ENCODE measurements around the gene CCR5.
"Not testable (repeated sequence)": the region's sequence is repeated elsewhere in the genome, so short reads cannot be mapped to it uniquely, and the experiment has no call there.

The CCR5 gene

DNA sequence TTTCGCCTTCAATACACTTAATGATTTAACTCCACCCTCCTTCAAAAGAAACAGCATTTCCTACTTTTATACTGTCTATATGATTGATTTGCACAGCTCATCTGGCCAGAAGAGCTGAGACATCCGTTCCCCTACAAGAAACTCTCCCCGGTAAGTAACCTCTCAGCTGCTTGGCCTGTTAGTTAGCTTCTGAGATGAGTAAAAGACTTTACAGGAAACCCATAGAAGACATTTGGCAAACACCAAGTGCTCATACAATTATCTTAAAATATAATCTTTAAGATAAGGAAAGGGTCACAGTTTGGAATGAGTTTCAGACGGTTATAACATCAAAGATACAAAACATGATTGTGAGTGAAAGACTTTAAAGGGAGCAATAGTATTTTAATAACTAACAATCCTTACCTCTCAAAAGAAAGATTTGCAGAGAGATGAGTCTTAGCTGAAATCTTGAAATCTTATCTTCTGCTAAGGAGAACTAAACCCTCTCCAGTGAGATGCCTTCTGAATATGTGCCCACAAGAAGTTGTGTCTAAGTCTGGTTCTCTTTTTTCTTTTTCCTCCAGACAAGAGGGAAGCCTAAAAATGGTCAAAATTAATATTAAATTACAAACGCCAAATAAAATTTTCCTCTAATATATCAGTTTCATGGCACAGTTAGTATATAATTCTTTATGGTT, at the start of gene CCR5:
Gene CCR5 (plus strand): TSS at position 108 of the 680 bp plus-strand sequence. CDS start 1,957 bp downstream, outside the sequence.
- no peak for DNase-seq (ENCODE audit: low read depth in 2 of 2, low spot score in 1 of 2)

DNA sequence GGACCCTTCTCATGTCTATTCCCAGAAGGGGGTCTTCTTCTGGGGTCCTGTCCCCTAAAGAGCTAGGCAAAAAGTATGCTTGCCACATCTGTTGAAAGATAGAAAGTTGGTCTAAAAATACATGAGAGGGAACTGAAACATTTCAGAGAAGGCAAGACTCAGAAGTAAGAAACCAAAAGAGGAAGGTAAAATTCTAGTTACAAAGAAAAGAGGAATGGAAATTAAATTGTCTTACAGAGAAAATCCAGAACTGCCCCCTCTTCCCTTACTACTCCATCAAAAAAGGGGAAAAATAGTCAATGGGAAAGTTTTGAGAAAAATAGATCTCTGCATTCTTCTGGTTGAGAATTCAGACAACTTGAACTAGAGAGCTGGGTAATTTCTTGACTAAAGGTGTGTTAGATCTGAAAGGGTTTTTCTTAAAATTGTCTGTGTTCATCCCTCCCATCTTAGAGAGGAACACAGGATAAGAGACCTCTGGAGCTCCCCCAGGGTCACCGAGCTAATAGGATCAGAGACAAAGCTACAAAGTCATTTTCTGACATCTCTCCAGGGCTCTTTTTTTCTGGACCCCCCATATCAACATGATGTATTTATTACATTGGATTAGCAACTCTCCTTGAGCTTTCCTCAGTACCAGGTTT, 49.2 kb upstream of the CCR5 start:
- DNase-seq (ENCODE audit: low read depth in 2 of 2, low spot score in 1 of 2): no peak

DNA sequence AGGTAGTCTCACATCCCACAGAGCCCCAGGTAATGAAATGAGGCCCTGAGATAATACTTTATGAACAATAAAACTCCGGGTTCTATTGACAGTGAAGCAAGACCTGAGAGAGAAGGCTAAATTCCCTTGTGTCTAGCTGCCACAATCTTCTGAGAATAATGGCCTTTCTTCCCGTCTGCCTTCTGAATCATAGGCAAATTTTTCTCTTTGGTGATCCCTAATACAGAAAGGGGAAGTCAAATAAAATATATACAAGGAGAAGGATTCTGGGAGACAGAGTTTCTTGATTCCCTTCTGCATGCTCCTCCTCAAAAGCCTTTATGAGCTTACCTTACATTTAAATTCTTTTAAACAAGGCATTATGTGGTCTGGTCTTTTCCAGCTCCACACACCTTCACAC, 46.7 kb upstream of the CCR5 start:
- DNase-seq (ENCODE audit: low read depth in 2 of 2, low spot score in 1 of 2): no peak

DNA sequence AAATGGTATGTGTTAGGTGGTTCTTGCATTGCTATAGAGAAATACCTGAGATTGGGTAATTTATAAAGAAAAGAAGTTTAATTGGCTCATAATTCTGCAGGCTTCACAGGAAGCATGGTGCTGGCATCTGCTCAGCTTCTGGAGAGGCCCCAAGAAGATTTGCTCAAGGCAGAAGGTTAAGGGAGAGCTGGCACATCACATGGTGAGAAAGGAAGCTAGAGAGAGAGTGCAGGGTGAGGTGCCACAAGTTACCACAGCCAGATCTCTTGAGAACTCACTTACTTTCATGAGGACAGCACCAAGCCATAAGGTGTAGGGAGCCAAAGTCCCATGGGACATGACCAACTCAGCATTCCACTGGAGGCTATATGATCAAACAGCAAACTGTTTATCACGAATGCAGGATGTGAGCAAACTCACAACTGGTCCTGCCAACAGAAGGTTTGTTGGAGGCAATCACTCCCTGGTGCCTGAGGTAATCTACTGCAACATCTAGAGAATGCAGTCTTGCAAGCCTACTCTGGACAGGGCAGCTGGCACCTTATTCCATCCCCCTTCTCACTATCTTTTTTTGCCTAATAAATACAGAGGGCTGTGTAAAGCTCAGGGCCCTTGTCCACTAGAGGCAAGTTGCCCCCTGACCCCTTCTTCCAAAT, 45.0 kb upstream of the CCR5 start:
- DNase-seq (ENCODE audit: low read depth in 2 of 2, low spot score in 1 of 2): no peak

DNA sequence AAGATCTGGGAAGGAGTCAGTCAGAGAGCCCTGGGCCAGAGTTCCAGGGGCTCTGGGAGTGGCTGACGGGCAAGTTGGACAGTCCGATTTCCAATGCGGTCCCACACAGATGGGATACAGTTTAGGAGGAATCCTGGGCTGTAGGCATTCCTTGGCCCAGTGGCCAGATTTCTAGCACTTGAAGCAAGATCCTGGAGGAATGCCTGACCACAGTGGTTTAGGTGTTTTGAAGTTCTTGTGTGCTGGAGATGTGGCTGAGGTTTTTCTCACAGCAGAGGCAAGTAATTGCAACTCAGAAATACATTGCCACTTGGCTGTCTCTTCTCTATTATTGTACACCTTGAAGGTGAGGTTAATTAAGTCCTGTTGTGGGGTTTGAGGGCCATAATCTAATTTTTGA, 40.1 kb upstream of the CCR5 start:
- DNase-seq (ENCODE audit: low read depth in 2 of 2, low spot score in 1 of 2): not testable (repeated sequence)

DNA sequence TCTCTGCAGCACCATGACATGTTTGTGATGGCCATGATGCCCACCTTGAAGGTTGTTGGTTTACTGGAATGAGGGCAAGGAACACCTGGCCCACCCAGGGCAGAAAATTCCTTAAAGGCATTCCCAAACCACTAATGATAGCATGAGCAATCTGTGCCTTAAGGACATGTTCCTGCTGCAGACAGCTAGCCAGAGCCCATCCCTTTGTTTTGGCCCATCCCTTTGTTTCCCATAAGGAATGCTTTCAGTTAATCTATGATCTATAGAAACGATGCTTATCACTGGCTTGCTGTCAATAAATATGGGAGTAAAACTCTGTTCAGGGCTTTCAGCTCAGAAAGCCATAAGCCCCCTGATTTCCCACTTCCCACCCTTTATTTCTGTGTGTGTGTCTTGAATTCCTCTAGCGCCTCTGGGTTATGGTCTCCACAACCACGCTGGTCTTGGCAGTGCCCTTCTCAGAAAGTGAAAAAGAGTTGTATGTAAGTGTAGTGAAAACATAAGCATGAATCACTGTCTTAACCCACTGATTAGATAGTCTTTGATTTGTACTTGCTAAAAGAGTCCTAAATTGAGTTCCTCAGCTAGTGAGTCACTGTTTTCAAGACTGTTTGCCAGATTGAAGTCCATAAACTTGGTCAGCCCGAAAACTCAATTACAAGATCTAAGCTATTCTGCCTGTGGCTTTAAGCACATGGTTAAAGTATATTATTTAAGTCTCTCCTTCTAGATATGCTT, 35.8 kb upstream of the CCR5 start:
- DNase-seq (ENCODE audit: low read depth in 2 of 2, low spot score in 1 of 2): no peak

DNA sequence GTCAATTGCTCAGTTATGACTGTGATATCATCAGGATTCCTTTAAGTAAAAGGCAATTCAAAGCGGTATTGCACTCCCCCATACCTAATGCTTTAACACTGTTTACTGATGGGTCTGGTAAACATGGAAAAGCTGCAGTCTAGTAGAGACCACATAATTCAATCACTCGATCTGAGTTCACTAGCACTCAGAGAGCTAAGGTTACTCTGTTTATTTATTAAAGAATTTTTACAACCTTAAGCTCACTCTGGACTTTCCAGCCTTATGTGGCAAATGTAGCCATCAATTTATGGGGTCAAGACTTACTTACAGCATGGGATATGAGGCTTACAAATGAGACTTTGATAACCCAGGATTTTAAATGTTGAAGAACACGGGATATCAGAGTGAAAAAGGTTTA, 35.2 kb upstream of the CCR5 start:
- DNase-seq (ENCODE audit: low read depth in 2 of 2, low spot score in 1 of 2): no peak

DNA sequence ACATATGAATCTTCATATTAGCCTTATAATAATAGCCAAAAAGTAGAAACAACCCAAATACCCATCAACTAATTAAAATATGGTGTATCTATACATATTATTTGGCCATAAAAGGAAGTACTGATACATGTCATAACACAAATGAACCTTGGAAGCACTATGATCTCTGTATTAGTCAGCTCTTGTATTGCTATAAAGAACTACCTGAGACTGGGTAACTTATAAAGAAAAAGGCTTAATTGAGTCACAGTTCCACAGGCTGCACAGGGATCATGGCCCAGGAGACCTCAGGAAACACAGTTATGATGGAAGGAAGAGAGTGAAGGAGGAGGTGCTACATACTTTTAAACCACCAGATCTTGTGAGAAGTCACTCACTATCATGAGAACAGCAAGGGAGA, 32.8 kb upstream of the CCR5 start:
- DNase-seq (ENCODE audit: low read depth in 2 of 2, low spot score in 1 of 2): no peak

DNA sequence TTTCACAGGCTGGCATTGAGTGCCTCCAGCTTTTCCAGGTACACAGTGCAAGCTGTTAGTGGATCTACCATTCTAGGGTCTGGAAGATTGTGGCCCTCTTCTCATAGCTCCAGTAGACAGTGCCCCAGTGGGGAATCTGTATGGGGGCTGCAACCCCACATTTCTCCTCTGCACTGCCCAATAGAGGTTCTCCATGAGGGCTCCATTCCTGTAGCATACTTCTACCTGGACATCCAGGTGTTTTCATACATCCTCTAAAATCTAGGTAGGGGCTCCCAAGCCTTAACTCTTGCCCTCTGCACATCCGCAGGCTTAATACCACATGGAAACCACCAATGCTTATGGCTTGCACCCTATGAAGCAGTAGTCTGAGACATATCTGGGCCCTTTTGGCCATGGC, 31.9 kb upstream of the CCR5 start:
- no peak for DNase-seq (ENCODE audit: low read depth in 2 of 2, low spot score in 1 of 2)

DNA sequence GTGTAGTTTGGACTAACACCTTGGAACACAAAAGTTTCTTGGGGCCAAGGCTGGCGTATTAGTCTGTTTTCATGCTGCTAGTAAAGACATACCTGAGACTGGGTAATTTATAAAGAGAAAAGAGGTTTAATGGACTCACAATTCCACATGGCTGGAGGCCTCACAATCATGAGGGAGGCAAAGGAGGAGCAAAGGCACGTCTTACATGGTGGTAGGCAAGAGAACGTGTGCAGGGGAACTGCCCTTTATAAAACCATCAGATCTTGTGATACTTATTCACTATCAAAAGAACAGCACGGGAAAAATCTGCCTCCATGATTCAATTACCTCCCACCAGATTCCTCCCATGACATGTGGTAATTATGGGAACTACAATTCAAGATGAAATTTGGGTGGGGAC, 26.3 kb upstream of the CCR5 start:
- no peak for DNase-seq (ENCODE audit: low read depth in 2 of 2, low spot score in 1 of 2)

DNA sequence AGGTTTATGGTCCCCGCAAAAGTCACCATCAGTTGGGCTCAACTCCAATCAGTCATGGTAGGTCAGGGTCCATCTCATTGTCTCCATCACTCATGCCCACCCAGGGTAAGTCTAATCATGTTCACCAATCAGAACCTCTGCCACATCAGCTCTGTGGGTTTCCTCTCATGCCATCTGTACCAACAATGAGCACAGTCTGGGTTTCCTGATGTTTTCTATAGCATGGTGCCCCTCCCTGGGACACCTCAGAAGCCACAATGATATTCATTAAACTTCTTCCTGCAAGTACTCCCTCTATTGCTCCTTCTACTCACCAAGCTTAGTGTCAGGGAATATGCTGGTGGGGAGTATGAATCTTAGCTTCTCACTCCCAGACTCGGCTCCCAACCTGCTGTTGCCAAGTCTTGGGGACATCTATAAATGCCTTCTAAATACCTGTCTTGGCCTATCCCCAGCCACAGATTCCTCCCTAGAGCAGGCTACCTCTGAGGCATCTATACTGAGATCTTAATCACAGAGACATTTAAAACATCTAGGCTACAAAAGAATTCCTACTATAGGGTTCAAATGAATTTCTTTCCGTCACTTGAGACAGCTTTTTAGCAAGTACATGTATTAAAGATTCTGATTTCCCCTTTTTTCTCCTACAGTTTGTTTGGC, 21.8 kb upstream of the CCR5 start:
- DNase-seq (ENCODE audit: low read depth in 2 of 2, low spot score in 1 of 2): no peak

DNA sequence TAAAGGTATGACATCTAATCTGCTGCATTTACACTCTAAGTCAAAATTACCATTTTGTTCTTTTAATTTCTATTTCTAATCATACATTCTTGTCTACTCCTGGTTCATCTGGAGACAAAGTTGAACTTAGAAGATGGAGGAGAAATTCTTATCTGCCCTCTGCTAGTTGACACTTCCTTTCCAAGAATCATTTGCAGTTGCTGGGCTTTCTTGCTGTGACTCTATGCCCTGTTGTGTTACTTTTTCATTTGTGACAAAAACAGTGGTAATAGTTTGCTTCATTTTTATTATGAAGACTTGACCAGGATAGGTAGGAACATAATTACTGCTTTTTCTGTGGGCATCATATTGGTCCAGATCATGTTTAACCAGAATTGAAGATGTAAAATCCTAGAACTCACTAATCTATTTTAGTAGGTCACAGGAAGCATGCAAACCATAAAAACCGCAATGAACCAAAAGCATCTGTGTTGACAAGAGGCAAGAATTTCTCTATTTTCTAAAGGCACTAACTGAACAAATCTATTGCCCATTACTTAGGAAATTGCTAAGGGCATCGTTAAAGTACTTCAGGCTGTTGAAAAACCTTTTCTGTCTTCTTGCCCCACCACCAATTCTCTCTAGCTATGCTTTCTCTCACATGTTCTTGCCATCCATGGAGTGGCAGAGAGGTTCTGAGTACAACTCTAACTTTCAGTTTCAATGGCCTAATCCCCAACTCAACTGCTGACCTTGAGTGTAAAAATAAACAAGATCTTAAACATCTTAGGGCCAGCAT, 21.1 kb upstream of the CCR5 start:
- DNase-seq (ENCODE audit: low read depth in 2 of 2, low spot score in 1 of 2): no peak

DNA sequence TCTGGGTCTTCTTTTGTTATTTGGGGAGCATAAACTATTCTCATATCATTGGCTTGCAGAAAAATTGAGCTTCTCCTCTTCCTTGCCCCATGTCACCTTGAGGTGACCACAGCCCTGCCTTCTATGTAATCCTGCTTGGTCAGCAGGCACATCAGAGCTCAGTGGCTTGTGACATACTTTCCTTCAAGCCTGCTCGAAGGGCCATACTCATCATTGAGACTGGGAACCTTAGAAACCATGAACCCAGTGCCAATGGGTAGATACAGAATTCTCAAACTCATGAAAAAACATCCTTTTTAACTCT, 20.5 kb upstream of the CCR5 start:
- no peak for DNase-seq (ENCODE audit: low read depth in 2 of 2, low spot score in 1 of 2)

DNA sequence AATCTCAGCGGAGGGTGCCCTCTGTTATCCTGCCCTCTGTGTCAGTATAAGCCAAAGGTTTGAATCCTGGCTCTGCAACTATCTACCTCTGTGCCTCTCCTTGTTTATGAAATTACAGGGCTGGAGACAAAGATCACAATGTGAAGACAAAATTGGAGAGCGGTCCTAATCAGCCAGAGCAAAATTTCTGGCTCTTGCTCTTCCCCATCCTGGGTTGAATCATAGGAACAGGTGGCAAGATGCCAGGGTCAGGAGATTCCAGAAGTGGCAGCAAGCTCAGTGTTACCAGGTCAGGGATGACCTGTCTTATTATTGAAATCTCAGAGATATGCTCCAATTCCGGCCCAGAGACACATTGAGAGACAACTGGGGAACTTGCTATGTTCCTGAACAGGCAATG, 19.1 kb upstream of the CCR5 start:
- no peak for DNase-seq (ENCODE audit: low read depth in 2 of 2, low spot score in 1 of 2)

DNA sequence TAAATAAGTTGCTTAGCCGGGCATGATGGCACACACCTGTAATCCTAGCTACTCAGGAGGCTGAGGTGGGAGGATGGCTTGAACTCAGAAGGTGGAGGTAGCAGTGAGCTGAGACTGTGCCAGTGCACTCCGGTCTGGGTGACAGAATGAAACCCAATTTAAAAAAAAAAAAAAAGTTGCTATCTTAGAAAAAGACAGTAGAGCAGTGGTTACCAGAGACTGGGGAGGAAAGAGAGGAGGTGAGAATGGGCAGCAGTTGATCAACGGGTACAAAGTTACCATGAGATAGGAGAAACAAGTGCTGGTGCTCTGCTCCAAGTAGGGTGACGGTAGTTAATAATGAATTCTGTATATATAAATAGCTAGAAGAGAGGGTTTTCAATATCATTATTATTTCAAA, 17.7 kb upstream of the CCR5 start:
- no peak for DNase-seq (ENCODE audit: low read depth in 2 of 2, low spot score in 1 of 2)

DNA sequence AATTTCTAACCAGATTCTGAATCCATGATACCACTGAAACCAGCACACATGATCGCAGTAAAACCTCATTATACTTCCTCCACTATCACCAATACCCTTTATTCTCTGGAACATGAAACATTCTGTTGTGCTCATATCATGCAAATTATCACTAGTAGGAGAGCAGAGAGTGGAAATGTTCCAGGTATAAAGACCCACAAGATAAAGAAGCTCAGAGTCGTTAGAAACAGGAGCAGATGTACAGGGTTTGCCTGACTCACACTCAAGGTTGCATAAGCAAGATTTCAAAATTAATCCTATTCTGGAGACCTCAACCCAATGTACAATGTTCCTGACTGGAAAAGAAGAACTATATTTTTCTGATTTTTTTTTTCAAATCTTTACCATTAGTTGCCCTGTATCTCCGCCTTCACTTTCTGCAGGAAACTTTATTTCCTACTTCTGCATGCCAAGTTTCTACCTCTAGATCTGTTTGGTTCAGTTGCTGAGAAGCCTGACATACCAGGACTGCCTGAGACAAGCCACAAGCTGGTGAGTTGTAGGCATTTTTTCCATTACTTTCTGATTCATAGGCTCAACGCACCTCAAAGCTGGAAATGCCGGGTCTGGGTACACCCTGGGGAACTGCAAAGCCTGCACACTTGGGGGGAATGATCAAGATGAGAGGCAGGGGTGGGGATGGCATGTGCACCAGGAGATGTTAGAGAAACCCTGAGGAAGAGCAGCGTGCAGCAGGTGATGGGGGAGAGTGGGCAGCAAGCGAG, 16.9 kb upstream of the CCR5 start, which contains the start of gene CCR2:
Gene CCR2 (plus strand): TSS at position 465 of the 764 bp plus-strand sequence. CDS start 3,417 bp downstream, outside the sequence.
- DNase-seq (ENCODE audit: low read depth in 2 of 2, low spot score in 1 of 2): no peak

DNA sequence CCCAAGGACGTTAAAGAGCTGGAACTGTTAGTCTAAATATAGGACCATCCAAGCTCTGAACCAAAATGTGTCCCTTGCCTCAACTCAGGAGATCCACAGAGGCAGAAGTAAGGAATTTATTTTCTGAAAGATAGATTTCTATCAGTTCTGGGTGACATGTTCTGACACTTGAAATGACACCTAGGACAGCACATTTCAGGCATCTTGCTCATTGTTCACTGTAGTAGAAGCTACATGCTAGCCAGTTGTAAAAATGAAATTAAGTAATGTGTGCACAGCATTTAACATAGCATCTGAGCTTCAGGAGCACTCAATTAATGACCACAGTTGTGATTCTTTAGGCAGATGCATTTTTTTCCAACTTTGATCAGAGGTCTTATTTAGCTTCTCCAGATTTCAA, 16.3 kb upstream of the CCR5 start:
- DNase-seq (ENCODE audit: low read depth in 2 of 2, low spot score in 1 of 2): no peak

DNA sequence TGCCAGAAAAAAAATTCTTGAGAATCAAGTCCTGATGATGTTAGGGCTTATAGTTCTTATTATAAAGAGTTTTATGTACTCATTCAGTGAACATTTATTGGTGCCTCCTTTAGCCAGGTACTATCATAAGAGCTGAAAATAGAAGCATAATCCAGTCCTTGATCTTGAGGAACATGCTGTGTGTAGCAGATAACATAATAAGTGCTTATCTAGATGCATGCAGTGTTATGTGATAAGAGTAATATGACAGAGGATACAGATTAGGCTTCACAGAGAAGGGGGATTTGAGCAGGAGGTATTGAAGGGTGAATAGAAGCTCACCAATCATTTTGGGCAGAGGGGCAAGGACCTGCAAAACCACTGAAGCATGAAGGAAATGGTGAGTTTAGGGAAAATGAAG, 15.8 kb upstream of the CCR5 start:
- DNase-seq (ENCODE audit: low read depth in 2 of 2, low spot score in 1 of 2): no peak

DNA sequence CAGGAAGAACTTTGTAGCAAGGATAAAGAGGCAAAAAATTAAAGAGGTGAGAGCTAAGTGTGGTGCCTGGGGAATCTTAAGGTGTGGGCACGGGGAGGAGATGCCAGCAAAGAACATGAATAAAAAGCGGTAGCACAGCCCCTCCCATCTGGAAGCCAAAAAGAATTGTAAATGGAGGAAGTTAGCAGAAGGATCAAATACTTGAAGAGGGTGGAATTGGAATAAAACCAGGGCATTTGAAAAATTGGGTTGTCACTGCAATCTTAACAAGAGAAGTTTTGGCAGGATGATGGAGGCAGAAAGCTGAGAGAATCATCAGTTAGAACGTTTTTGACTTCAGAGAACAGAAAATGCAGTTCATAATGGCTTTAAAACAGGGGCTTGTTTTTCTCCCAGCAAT, 14.5 kb upstream of the CCR5 start:
- DNase-seq (ENCODE audit: low read depth in 2 of 2, low spot score in 1 of 2): no peak

DNA sequence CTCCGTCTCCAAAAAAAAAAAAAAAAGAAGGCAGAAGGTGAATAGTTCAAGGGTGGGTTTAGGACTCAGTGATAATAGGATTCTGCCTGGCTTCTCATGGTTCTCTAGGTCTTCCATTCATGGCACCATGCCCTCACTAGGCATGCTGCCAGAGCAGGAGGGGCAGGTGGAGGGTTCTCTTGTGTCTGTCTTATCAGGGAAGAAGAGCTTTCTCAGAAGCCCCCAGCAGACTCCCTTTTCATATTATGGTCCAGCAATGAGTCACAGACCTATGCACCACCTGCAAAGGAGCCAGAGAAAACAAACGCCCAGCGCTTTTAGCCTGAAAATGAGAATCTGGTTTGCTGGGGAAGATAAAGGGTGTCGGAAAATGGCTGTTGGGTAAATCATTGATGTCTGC, 13.8 kb upstream of the CCR5 start:
- no peak for DNase-seq (ENCODE audit: low read depth in 2 of 2, low spot score in 1 of 2)
